HepG2 (cell line): ENCODE results near the gene PRM2. TPM values are rescaled to one million over a fixed set of nuclear protein-coding genes. Genes with fewer than 3 reads are reported as not detected.

Source experiments
- CEBPB ChIP-seq: IDR thresholded peaks from 2 replicates; pipeline ENCODE4 v1.6.1; 2011; ENCODE audit warnings: low read depth, low read length, improper control_type of control experiment, borderline replicate concordance
- CENPT ChIP-seq: sonication (generic); formaldehyde crosslinking; IDR thresholded peaks from 2 replicates; pipeline ENCODE4 v1.8.0; 2022; ENCODE audit warnings: low read depth, mild to moderate bottlenecking, moderate library complexity, missing genetic modification reagents
- DBP ChIP-seq: sonication (generic); formaldehyde crosslinking; IDR thresholded peaks from 2 replicates; pipeline ENCODE4 v1.4.0; 2020; ENCODE audit warnings: missing genetic modification reagents; ENCODE audit errors: not compliant biosample characterization
- DNMT1 ChIP-seq: sonication (generic); formaldehyde crosslinking; IDR thresholded peaks from 2 replicates; pipeline ENCODE4 v1.5.1; 2020; ENCODE audit warnings: mild to moderate bottlenecking, missing genetic modification reagents
- HNRNPLL ChIP-seq: fragments of 200-400 bp; formaldehyde crosslinking; IDR thresholded peaks from 2 replicates; pipeline ENCODE4 v1.6.1; 2017; ENCODE audit warnings: mild to moderate bottlenecking, low read depth, low read length; ENCODE audit not compliant: poor library complexity, severe bottlenecking
- MAX ChIP-seq: IDR thresholded peaks from 2 replicates; pipeline ENCODE4 v1.6.1; 2012; ENCODE audit warnings: inconsistent platforms
- NCOA5 ChIP-seq: sonication (generic); formaldehyde crosslinking; IDR thresholded peaks from 2 replicates; pipeline ENCODE4 v1.4.0; 2020; ENCODE audit warnings: missing genetic modification reagents
- NPAS2 ChIP-seq: sonication (generic); formaldehyde crosslinking; IDR thresholded peaks from 2 replicates; pipeline ENCODE4 v1.8.0; 2022; ENCODE audit warnings: mild to moderate bottlenecking, missing genetic modification reagents, borderline replicate concordance
- TAF1 ChIP-seq: sonication (generic); formaldehyde crosslinking; IDR thresholded peaks from 2 replicates; pipeline ENCODE4 v1.4.0; 2020; ENCODE audit warnings: missing genetic modification reagents
- USF2 ChIP-seq, 2 experiments: sonication (generic) in 1 of 2; formaldehyde crosslinking in 1 of 2; IDR thresholded peaks; 2 replicates each; pipeline versions ENCODE4 v1.5.1 to v1.6.1; 2011 to 2020; ENCODE audit warnings: borderline replicate concordance in 1 of 2, low read depth in 1 of 2, low read length in 1 of 2, mild to moderate bottlenecking in 1 of 2, missing genetic modification reagents in 1 of 2, moderate library complexity in 1 of 2
- ZBTB49 ChIP-seq: sonication (generic); formaldehyde crosslinking; IDR thresholded peaks from 2 replicates; pipeline ENCODE4 v1.4.0; 2020; ENCODE audit warnings: missing genetic modification reagents, borderline replicate concordance
- ZFP36L1 ChIP-seq: sonication (generic); formaldehyde crosslinking; IDR thresholded peaks from 2 replicates; pipeline ENCODE4 v1.8.0; 2022; ENCODE audit warnings: mild to moderate bottlenecking, missing genetic modification reagents, moderate library complexity
- ZFP91 ChIP-seq: sonication (generic); formaldehyde crosslinking; IDR thresholded peaks from 2 replicates; pipeline ENCODE4 v1.9.0; 2022; ENCODE audit warnings: missing genetic modification reagents, mild to moderate bottlenecking, borderline replicate concordance
- ZNF138 ChIP-seq: sonication (generic); formaldehyde crosslinking; IDR thresholded peaks from 2 replicates; pipeline ENCODE4 v1.5.0; 2020; ENCODE audit warnings: mild to moderate bottlenecking, low read depth, missing genetic modification reagents
- ZNF563 ChIP-seq: sonication (generic); formaldehyde crosslinking; IDR thresholded peaks from 2 replicates; pipeline ENCODE4 v1.8.0; 2022; ENCODE audit warnings: mild to moderate bottlenecking, moderate library complexity, missing genetic modification reagents
- ZNF589 ChIP-seq: sonication (generic); formaldehyde crosslinking; conservative IDR thresholded peaks from 2 replicates; pipeline ENCODE4 v1.8.0; 2022; ENCODE audit warnings: mild to moderate bottlenecking, moderate library complexity, missing genetic modification reagents
- ZNF678 ChIP-seq: sonication (generic); formaldehyde crosslinking; IDR thresholded peaks from 2 replicates; pipeline ENCODE4 v1.4.0; 2020; ENCODE audit warnings: mild to moderate bottlenecking, missing genetic modification reagents
- ZNF740 ChIP-seq: sonication (generic); formaldehyde crosslinking; IDR thresholded peaks from 2 replicates; pipeline ENCODE4 v1.4.0; 2020; ENCODE audit warnings: missing genetic modification reagents
- ZNF768 ChIP-seq: sonication (generic); formaldehyde crosslinking; IDR thresholded peaks from 2 replicates; pipeline ENCODE4 v1.4.0; 2020; ENCODE audit warnings: missing genetic modification reagents
- ZNF788 ChIP-seq: sonication (generic); formaldehyde crosslinking; IDR thresholded peaks from 2 replicates; pipeline ENCODE4 v1.5.0; 2020; ENCODE audit warnings: mild to moderate bottlenecking, missing genetic modification reagents, borderline replicate concordance
- polyA plus RNA-seq, 8 experiments: library from polyadenylated mRNA; depleted of rRNA in 3 of 8; stranded (reverse) in 7 of 8; unstranded in 1 of 8; fragments of >200 nt; fragmentation: Illumina TruSeq in 4 of 8; extraction: Trizol in 4 of 8; gene quantifications; 2 replicates each; pipeline versions ENCODE4 v1.2.1 to v1.2.3, GENCODE V29; 2011 to 2016; ENCODE audit warnings: low read depth in 4 of 8, missing spikeins in 1 of 8, mixed read lengths in 1 of 8; ENCODE audit not compliant: insufficient read depth in 1 of 8
- total RNA-seq, 5 experiments: library from RNA; depleted of rRNA; stranded (reverse); fragments of >200 nt; fragmentation: Illumina TruSeq; extraction: Trizol; gene quantifications; 2 replicates each; pipeline ENCODE4 v1.2.3, GENCODE V29; 2016; ENCODE audit warnings: low read depth in 1 of 5

The PRM2 gene
- total and polyA plus RNA-seq, 2 of the 13 experiments (the other 11 are each of a cell fraction or from before 2014, with no cell fraction given), result 0.54 TPM; not detected in 1

GRCh38 chr16:11297492-11298142 is 21.3 kb upstream of the PRM2 start (continued):
- TF ChIP-seq ZNF788, result peak; percentile 78; the same call in 1 of the 2 replicates
- peak; percentile 24; the same call in 1 of the 2 replicates for TF ChIP-seq USF2 (IDR thresholded peaks at IDR 0.05; ENCODE audit: low read depth, low read length)
- peak; percentile 63; the same call in 1 of the 2 replicates for TF ChIP-seq USF2 (CRISPR knock-in tag; IDR thresholded peaks at IDR 0.05; ENCODE audit: borderline replicate concordance)
- peak; percentile 72; the same call in 1 of the 2 replicates for TF ChIP-seq ZNF563
- no peak for TF ChIP-seq NPAS2 (CRISPR knock-in tag)
- TF ChIP-seq DBP (CRISPR knock-in tag), result no peak
- peak; percentile 92 for TF ChIP-seq ZNF768 (CRISPR knock-in tag)
- TF ChIP-seq ZNF740 (CRISPR knock-in tag), result peak; percentile 68; the same call in 1 of the 2 replicates
- peak; percentile 97 for TF ChIP-seq ZNF589
- peak; percentile 86 for TF ChIP-seq ZFP91 (CRISPR knock-in tag)
- TF ChIP-seq TAF1 (CRISPR knock-in tag), result peak; percentile 24; the same call in 1 of the 2 replicates
- peak; percentile 68 for TF ChIP-seq HNRNPLL
- TF ChIP-seq ZNF678 (CRISPR knock-in tag), result no peak
- TF ChIP-seq DNMT1, result peak; percentile 69; the same call in 1 of the 2 replicates
- no peak for TF ChIP-seq CEBPB
- no peak for TF ChIP-seq NCOA5 (CRISPR knock-in tag)
- TF ChIP-seq ZBTB49 (CRISPR knock-in tag), result no peak
- 0 out of 2 replicates have a peak, but pooled peaks have one; percentile 12 for TF ChIP-seq ZFP36L1 (CRISPR knock-in tag)
- TF ChIP-seq ZNF138 (CRISPR knock-in tag), result peak; percentile 87
- TF ChIP-seq MAX, result peak; percentile 77
- TF ChIP-seq CENPT (CRISPR knock-in tag), result no peak
